Hepatocyte (in vitro differentiated cells): ENCODE measurements around the gene CBX6.

ENCODE experiments used
- CTCF ChIP-seq: fragments of 200-600 bp; sonication (generic); IDR thresholded peaks from 2 replicates; pipeline ENCODE4 v1.5.1; 2016; ENCODE audit warnings: antibody characterized with exemption, mild to moderate bottlenecking; ENCODE audit not compliant: poor library complexity
- EZH2 ChIP-seq: fragments of 200-600 bp; sonication (generic); IDR thresholded peaks from 2 replicates; pipeline ENCODE4 v1.6.1; 2016; ENCODE audit warnings: antibody characterized with exemption, mild to moderate bottlenecking, borderline replicate concordance
- EZH2phosphoT487 ChIP-seq: fragments of 200-600 bp; sonication (generic); IDR thresholded peaks from one replicate; pipeline ENCODE4 v1.6.1; 2018; ENCODE audit warnings: antibody characterized with exemption, mild to moderate bottlenecking, low read depth, moderate library complexity; ENCODE audit not compliant: unreplicated experiment, severe bottlenecking

- TF ChIP-seq CTCF (no peak), EZH2 (no peak), EZH2phosphoT487 (no peak)
Observed at GRCh38 chr22:38828616-38829205, 43.3 kb downstream of the CBX6 start.
